ENCODE measurements around the gene SPAG16. TPM values are rescaled to one million over a fixed set of nuclear protein-coding genes. Genes with fewer than 3 reads are reported as not detected.
A peak's percentile ranks its signal among the peaks of the same experiment; 100 is the strongest.

SPAG16 gene
- total RNA-seq, 4 donors from 2014 or later, result 25.6 to 37.5 (median 26.3) TPM

- WGBS, 2 donors, result 70 to 82% methylated on average over 1 of the region's 1 CpG
- DNase-seq (ENCODE audit: low spot score in 2 of 2), result no peak
- intact Hi-C loops (cut with DNase I; ENCODE audit: low total_unique reads), result no loop called here
- TF ChIP-seq CTCF (IDR thresholded peaks at IDR 0.05), result no peak
- no peak overlapping the region for H3K4me3 ChIP-seq (ENCODE audit: low read depth, poor library complexity, severe bottlenecking)
Observed at GRCh38 chr2:214395040-214395439, 1110.8 kb downstream of the SPAG16 start.

GRCh38 chr2:214401580-214401979 lies 1117.3 kb downstream of the SPAG16 start:
- intact Hi-C loops (cut with DNase I; ENCODE audit: low total_unique reads), result no loop called here
- no peak overlapping the region for H3K4me3 ChIP-seq (ENCODE audit: low read depth, poor library complexity, severe bottlenecking)
- no peak for DNase-seq (ENCODE audit: low spot score in 2 of 2)
- WGBS, 2 donors, result 39 to 41% methylated on average over 2 of the region's 2 CpGs
- no peak for TF ChIP-seq CTCF (IDR thresholded peaks at IDR 0.05)
- no peak for TF ChIP-seq POLR2A (IDR thresholded peaks at IDR 0.05)

- TF ChIP-seq POLR2A (IDR thresholded peaks at IDR 0.05) (no peak), CTCF (IDR thresholded peaks at IDR 0.05) (no peak)
- DNase-seq (ENCODE audit: low spot score in 2 of 2), result no peak
- intact Hi-C loops (cut with DNase I; ENCODE audit: low total_unique reads), result no loop called here
- WGBS, 2 donors, result 46 to 48% methylated on average over 13 of the region's 13 CpGs
- H3K4me3 ChIP-seq (ENCODE audit: low read depth, poor library complexity, severe bottlenecking), result no peak overlapping the region
Observed at GRCh38 chr2:214410128-214410775, 1126.0 kb downstream of the SPAG16 start.

GRCh38 chr2:214410918-214411554 lies 1126.8 kb downstream of the SPAG16 start, which contains the start of gene VWC2L:
VWC2L (plus strand) TSS chr2:214411054; CDS start chr2:214414194, 3,140 bp downstream.
- DNase-seq (ENCODE audit: low spot score in 2 of 2), result peak in 1 of 2 donors; percentile 21
- 12 to 16% methylated on average over 19 of the region's 19 CpGs for WGBS, 2 donors
- H3K4me3 ChIP-seq (ENCODE audit: low read depth, poor library complexity, severe bottlenecking), result no peak within 1 kb of the TSS
- TF ChIP-seq POLR2A (IDR thresholded peaks at IDR 0.05) (no peak), CTCF (IDR thresholded peaks at IDR 0.05) (no peak)
- intact Hi-C loops (cut with DNase I; ENCODE audit: low total_unique reads), result no loop called here

GRCh38 chr2:214412679-214413078 lies 1128.4 kb downstream of the SPAG16 start:
- no peak for TF ChIP-seq CTCF (IDR thresholded peaks at IDR 0.05)
- no peak for DNase-seq (ENCODE audit: low spot score in 2 of 2)
- intact Hi-C loops (cut with DNase I; ENCODE audit: low total_unique reads), result no loop called here
- H3K4me3 ChIP-seq (ENCODE audit: low read depth, poor library complexity, severe bottlenecking), result no peak overlapping the region
- 73 to 89% methylated on average over 1 of the region's 1 CpG for WGBS, 2 donors
